A673 (cell line): ENCODE measurements around the gene STARD10.

Experiments used
- CTCF ChIP-seq: fragments of 300-800, 200-600 bp; sonication (generic); conservative IDR thresholded peaks from 2 replicates; pipeline ENCODE4 v1.5.1; 2017; ENCODE audit warnings: low read depth, mild to moderate bottlenecking, antibody characterized with exemption, low read length, moderate library complexity, mixed read lengths
- EZH2 ChIP-seq: fragments of 200-600 bp; sonication (generic); IDR thresholded peaks from 2 replicates; pipeline ENCODE4 v1.6.1; 2017; ENCODE audit warnings: borderline replicate concordance, low read depth, mild to moderate bottlenecking, mixed read lengths, antibody characterized with exemption, low read length; ENCODE audit not compliant: poor library complexity, severe bottlenecking

- no peak for TF ChIP-seq CTCF
- TF ChIP-seq EZH2: no peak
These were observed 54.4 kb downstream of the STARD10 start for GRCh38 chr11:72739240-72740059.
